Loucy (cell line): ENCODE results near the gene PTPRF.
"Not testable (repeated sequence)": the region's sequence is repeated elsewhere in the genome, so short reads cannot be mapped to it uniquely, and the experiment has no call there.

Experiments
- CTCF ChIP-seq: fragments of 200-600 bp; sonication (generic); conservative IDR thresholded peaks from 2 replicates; pipeline ENCODE4 v1.5.1; 2014; ENCODE audit warnings: mild to moderate bottlenecking, antibody characterized with exemption, low read length
- EZH2phosphoT487 ChIP-seq: fragments of 200-600 bp; IDR thresholded peaks from 2 replicates; pipeline ENCODE4 v1.6.1; 2018; ENCODE audit warnings: antibody characterized with exemption, mild to moderate bottlenecking, moderate library complexity, borderline replicate concordance

GRCh38 chr1:43647331-43647730 lies 116.6 kb downstream of the PTPRF start:
- not testable (repeated sequence) for TF ChIP-seq CTCF, EZH2phosphoT487
